Measurements from ENCODE around the gene SLC25A24.
A peak's percentile ranks its signal among the peaks of the same experiment; 100 is the strongest.

SLC25A24 gene

GRCh38 chr1:108124622-108125311 lies 75.4 kb downstream of the SLC25A24 start:
- H3K4me3 ChIP-seq (ENCODE audit: low read length, poor library complexity, severe bottlenecking) = no peak overlapping the region
- H3K79me2 ChIP-seq (ENCODE audit: insufficient read depth, low read length) = peaks cover 6% of the 10 kb centered on the region; the same call in 1 of the 2 replicates
- no peaks in the 10 kb centered on the region for H3K27me3 ChIP-seq (ENCODE audit: insufficient read depth, low read length, poor library complexity, severe bottlenecking)
- H3K4me1 ChIP-seq (ENCODE audit: insufficient read depth, low read length, poor library complexity, severe bottlenecking) = peaks cover 49% of the 10 kb centered on the region
- H3K9ac ChIP-seq (ENCODE audit: low read depth, low read length, poor library complexity, severe bottlenecking) = peak overlapping the region; percentile 50
- no peak overlapping the region for H3K4me2 ChIP-seq (ENCODE audit: low read depth, low read length, poor library complexity, severe bottlenecking)
- no peaks in the 10 kb centered on the region for H3K9me3 ChIP-seq (ENCODE audit: insufficient read depth, low read depth, low read length)
- no peaks in the 10 kb centered on the region for H3K36me3 ChIP-seq (ENCODE audit: insufficient read depth, low read length)
- no peaks in the 10 kb centered on the region for H4K20me1 ChIP-seq (ENCODE audit: insufficient read depth, low read length, poor library complexity, severe bottlenecking)
- H3K9me2 ChIP-seq (replicated peaks; ENCODE audit: low read depth, low read length) = no peaks in the 10 kb centered on the region
- no peak overlapping the region for H2AFZ ChIP-seq (ENCODE audit: low read length)
- TF ChIP-seq CTCF (conservative IDR thresholded peaks at IDR 0.05; ENCODE audit: low read length) (no peak), EZH2phosphoT487 (IDR thresholded peaks at IDR 0.05; ENCODE audit: borderline replicate concordance) (no peak)
- peaks cover 10% of the 10 kb centered on the region; the same call in 1 of the 2 replicates for H3F3A ChIP-seq (ENCODE audit: low read depth)

- peak overlapping the region; percentile 50 for H3K9ac ChIP-seq (ENCODE audit: low read depth, low read length, poor library complexity, severe bottlenecking)
Measured at GRCh38 chr1:108124023-108124422, 76.1 kb downstream of the SLC25A24 start.

GRCh38 chr1:108121358-108122143 lies 78.6 kb downstream of the SLC25A24 start:
- Histone ChIP-seq H4K20me1 (ENCODE audit: insufficient read depth, low read length, poor library complexity, severe bottlenecking) (no peaks in the 10 kb centered on the region), H3K9me2 (replicated peaks; ENCODE audit: low read depth, low read length) (no peaks in the 10 kb centered on the region), H3K79me2 (ENCODE audit: insufficient read depth, low read length) (peaks cover 6% of the 10 kb centered on the region; the same call in 1 of the 2 replicates), H3K9me3 (ENCODE audit: insufficient read depth, low read depth, low read length) (no peaks in the 10 kb centered on the region), H3F3A (ENCODE audit: low read depth) (peaks cover 13% of the 10 kb centered on the region; the same call in 1 of the 2 replicates), H3K27me3 (ENCODE audit: insufficient read depth, low read length, poor library complexity, severe bottlenecking) (no peaks in the 10 kb centered on the region), H2AFZ (ENCODE audit: low read length) (no peak overlapping the region), H3K4me1 (ENCODE audit: insufficient read depth, low read length, poor library complexity, severe bottlenecking) (peaks cover 77% of the 10 kb centered on the region), H3K4me2 (ENCODE audit: low read depth, low read length, poor library complexity, severe bottlenecking) (no peak overlapping the region), H3K4me3 (ENCODE audit: low read length, poor library complexity, severe bottlenecking) (no peak overlapping the region), H3K36me3 (ENCODE audit: insufficient read depth, low read length) (no peaks in the 10 kb centered on the region), H3K9ac (ENCODE audit: low read depth, low read length, poor library complexity, severe bottlenecking) (peak overlapping the region; percentile 34)
- TF ChIP-seq EZH2phosphoT487 (IDR thresholded peaks at IDR 0.05; ENCODE audit: borderline replicate concordance) = no peak
- TF ChIP-seq CTCF (conservative IDR thresholded peaks at IDR 0.05; ENCODE audit: low read length) = no peak

More at GRCh38 chr1:108124023-108124422, 76.1 kb downstream of the SLC25A24 start:
- peaks cover 56% of the 10 kb centered on the region for H3K4me1 ChIP-seq (ENCODE audit: insufficient read depth, low read length, poor library complexity, severe bottlenecking)
- H4K20me1 ChIP-seq (ENCODE audit: insufficient read depth, low read length, poor library complexity, severe bottlenecking) = no peaks in the 10 kb centered on the region
- no peaks in the 10 kb centered on the region for H3K36me3 ChIP-seq (ENCODE audit: insufficient read depth, low read length)
- H3K4me3 ChIP-seq (ENCODE audit: low read length, poor library complexity, severe bottlenecking) = no peak overlapping the region
- H3K9me2 ChIP-seq (replicated peaks; ENCODE audit: low read depth, low read length) = no peaks in the 10 kb centered on the region
- H3K9me3 ChIP-seq (ENCODE audit: insufficient read depth, low read depth, low read length) = no peaks in the 10 kb centered on the region
- TF ChIP-seq CTCF (conservative IDR thresholded peaks at IDR 0.05; ENCODE audit: low read length) = no peak
- no peak for TF ChIP-seq EZH2phosphoT487 (IDR thresholded peaks at IDR 0.05; ENCODE audit: borderline replicate concordance)
- no peaks in the 10 kb centered on the region for H3K27me3 ChIP-seq (ENCODE audit: insufficient read depth, low read length, poor library complexity, severe bottlenecking)
- H3K79me2 ChIP-seq (ENCODE audit: insufficient read depth, low read length) = peaks cover 6% of the 10 kb centered on the region; the same call in 1 of the 2 replicates
- H3K4me2 ChIP-seq (ENCODE audit: low read depth, low read length, poor library complexity, severe bottlenecking) = no peak overlapping the region
- peaks cover 13% of the 10 kb centered on the region; the same call in 1 of the 2 replicates for H3F3A ChIP-seq (ENCODE audit: low read depth)
- no peak overlapping the region for H2AFZ ChIP-seq (ENCODE audit: low read length)
